NT2/D1 (cell line): ENCODE results near the gene P2RX7.
"Not testable (repeated sequence)": the region's sequence is repeated elsewhere in the genome, so short reads cannot be mapped to it uniquely, and the experiment has no call there.

ENCODE experiments used
- DNase-seq: peaks from one replicate; pipeline ENCODE4 v3.0.0-alpha.2; 2011; ENCODE audit warnings: low read depth, low spot score
- H3K27me3 ChIP-seq: 2 replicates; pipeline ENCODE4 v1.6.0; 2011; ENCODE audit warnings: mild to moderate bottlenecking; ENCODE audit not compliant: insufficient read length, insufficient read depth
- H3K36me3 ChIP-seq: 2 replicates; pipeline ENCODE4 v1.6.1; 2011; ENCODE audit warnings: mild to moderate bottlenecking, low read length, mixed read lengths; ENCODE audit not compliant: insufficient read depth, insufficient read length
- H3K4me1 ChIP-seq: 2 replicates; pipeline ENCODE4 v1.5.1; 2011; ENCODE audit not compliant: insufficient read depth, insufficient read length
- H3K4me3 ChIP-seq: 2 replicates; pipeline ENCODE4 v1.5.1; 2011; ENCODE audit warnings: low read depth; ENCODE audit not compliant: insufficient read length
- H3K9ac ChIP-seq: 2 replicates; pipeline ENCODE4 v1.6.0; 2011; ENCODE audit warnings: low read depth; ENCODE audit not compliant: insufficient read length
- H3K9me3 ChIP-seq: 2 replicates; pipeline ENCODE4 v1.5.1; 2011; ENCODE audit warnings: mild to moderate bottlenecking, low read length; ENCODE audit not compliant: insufficient read depth
- SUZ12 ChIP-seq: IDR thresholded peaks from 2 replicates; pipeline ENCODE4 v1.6.1; 2011; ENCODE audit not compliant: insufficient read length, insufficient read depth; ENCODE audit errors: extremely low read depth
- YY1 ChIP-seq: IDR thresholded peaks from 2 replicates; pipeline ENCODE4 v1.6.1; 2011; ENCODE audit not compliant: insufficient read length, insufficient read depth
- ZNF274 ChIP-seq: IDR thresholded peaks from 2 replicates; pipeline ENCODE4 v1.6.1; 2011; ENCODE audit warnings: mild to moderate bottlenecking, low read depth, low read length

Gene P2RX7

DNA sequence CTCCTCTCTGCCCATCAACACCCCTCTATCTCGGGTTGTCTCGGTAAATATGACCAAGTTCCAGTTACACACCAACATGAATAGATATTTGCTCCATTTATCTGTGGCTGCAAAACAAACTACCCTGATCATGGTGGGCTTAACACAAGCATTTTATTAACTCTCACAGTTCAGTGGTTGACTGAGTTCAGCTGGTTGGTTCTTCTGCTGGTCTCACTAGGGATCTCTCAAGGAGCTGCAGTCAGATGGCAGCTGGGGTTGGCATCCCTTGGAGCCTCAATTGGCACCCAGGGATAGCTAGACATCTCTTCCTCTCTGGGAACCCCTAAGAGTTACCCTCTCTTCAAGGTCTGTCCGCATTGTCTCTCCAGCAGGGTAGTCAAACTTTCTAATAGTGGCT lies 25.4 kb downstream of the P2RX7 start:
- H3K27me3 ChIP-seq: peaks cover 4% of the 10 kb centered on the region
- TF ChIP-seq ZNF274 (no peak), YY1 (no peak), SUZ12 (no peak)
- no peak overlapping the region for H3K9ac ChIP-seq
- H3K4me3 ChIP-seq: no peak overlapping the region
- peaks cover 14% of the 10 kb centered on the region; the same call in 1 of the 2 replicates for H3K9me3 ChIP-seq
- H3K36me3 ChIP-seq: no peaks in the 10 kb centered on the region
- H3K4me1 ChIP-seq: no peaks in the 10 kb centered on the region
- DNase-seq: no peak

DNA sequence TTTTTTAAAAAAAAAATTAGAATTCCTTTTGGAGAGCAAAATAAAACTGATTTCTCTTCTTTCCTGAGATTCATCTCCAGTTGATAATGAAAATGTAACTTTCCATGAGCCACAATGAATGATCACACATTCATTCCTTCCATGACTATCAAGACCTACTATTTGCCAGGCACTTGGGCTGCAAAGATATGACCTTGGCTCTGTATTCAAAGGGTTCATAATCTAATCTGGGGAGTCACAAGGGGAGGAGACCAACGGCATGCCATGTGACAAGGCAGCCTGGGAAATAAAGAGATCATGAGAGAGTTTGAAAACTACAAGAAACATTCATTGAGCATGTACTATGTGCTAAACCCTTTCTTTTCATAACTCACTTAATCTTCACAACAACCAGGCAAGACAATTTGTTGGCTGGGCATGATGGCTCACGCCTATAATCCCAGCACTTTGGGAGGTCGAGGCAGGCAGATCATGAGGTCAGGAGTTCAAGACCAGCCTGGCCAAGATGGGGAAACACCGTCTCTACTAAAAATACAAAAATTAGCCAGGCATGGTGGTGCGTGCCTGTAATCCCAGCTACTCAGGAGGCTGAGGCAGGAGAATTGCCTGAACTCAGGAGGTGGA lies 26.2 kb downstream of the P2RX7 start:
- not testable (repeated sequence) for H3K27me3 ChIP-seq, DNase-seq, H3K9ac ChIP-seq, H3K4me3 ChIP-seq, H3K36me3 ChIP-seq, H3K4me1 ChIP-seq
- H3K9me3 ChIP-seq: peaks cover 14% of the 10 kb centered on the region; the same call in 1 of the 2 replicates

DNA sequence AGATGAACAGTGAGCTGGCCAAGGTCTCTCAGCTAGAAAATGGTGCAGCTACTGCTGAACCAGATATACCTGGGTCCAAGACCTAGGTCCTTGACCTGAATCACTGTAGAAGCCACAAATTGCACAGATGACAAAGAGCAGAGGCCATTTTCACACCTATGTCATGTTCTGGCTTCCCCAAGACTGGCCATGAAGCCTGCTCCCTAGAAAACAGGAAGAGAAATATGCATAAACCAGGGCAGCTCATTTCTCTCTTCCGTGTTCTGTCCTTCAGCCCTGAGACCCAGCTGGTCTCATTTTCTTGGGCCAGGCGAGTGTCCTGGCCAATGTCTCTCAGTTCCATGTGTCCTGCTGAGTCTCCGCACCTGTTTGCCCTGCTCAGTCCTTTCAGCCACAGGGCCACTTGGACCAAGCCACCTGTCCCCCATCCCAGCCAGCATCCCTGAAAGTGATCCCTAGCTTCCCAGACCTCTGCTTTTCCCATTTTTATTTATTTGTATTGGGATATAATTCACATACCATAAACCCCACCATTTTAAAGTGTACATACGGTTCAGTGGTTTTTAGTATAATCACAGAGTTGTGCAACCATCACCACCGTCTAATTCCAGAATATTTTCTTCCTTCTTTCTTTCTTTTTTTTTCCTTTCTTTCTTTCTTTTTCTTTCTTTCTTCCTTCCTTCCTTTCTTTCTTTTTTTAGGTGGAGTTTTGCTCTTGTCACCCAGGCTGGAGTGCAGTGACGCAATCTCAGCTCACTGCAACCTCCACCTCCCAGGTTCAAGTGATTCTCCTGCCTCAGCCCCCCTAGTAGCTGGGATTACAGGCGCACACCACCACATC lies 27.0 kb downstream of the P2RX7 start:
- no peak for TF ChIP-seq ZNF274
- no peak for TF ChIP-seq YY1
- no peak for TF ChIP-seq SUZ12
- Histone ChIP-seq H3K27me3 (peaks cover 1% of the 10 kb centered on the region), H3K36me3 (no peaks in the 10 kb centered on the region), H3K4me3 (no peak overlapping the region), H3K9ac (no peak overlapping the region), H3K4me1 (no peaks in the 10 kb centered on the region), H3K9me3 (peaks cover 14% of the 10 kb centered on the region; the same call in 1 of the 2 replicates)
- DNase-seq: no peak

GRCh38 chr12:121162384-121162783 lies 29.7 kb downstream of the P2RX7 start:
- DNase-seq: no peak
- H3K36me3 ChIP-seq: no peaks in the 10 kb centered on the region
- no peak for TF ChIP-seq YY1
- no peak for TF ChIP-seq SUZ12
- TF ChIP-seq ZNF274: no peak
- no peak overlapping the region for H3K9ac ChIP-seq
- no peak overlapping the region for H3K4me3 ChIP-seq
- no peaks in the 10 kb centered on the region for H3K27me3 ChIP-seq
- H3K4me1 ChIP-seq: peaks cover 3% of the 10 kb centered on the region
- H3K9me3 ChIP-seq: peaks cover 14% of the 10 kb centered on the region; the same call in 1 of the 2 replicates

GRCh38 chr12:121162985-121163384 lies 30.3 kb downstream of the P2RX7 start:
- TF ChIP-seq SUZ12 (no peak), ZNF274 (no peak), YY1 (no peak)
- Histone ChIP-seq H3K4me3 (no peak overlapping the region), H3K27me3 (no peaks in the 10 kb centered on the region)

GRCh38 chr12:121164839-121165238 lies 32.2 kb downstream of the P2RX7 start:
- not testable (repeated sequence) for H3K9ac ChIP-seq, H3K9me3 ChIP-seq, DNase-seq, H3K27me3 ChIP-seq, H3K4me1 ChIP-seq, H3K36me3 ChIP-seq, H3K4me3 ChIP-seq

More at GRCh38 chr12:121162985-121163384, 30.3 kb downstream of the P2RX7 start:
- Histone ChIP-seq H3K4me1 (peaks cover 4% of the 10 kb centered on the region), H3K9me3 (peaks cover 10% of the 10 kb centered on the region; the same call in 1 of the 2 replicates), H3K36me3 (no peaks in the 10 kb centered on the region), H3K9ac (no peak overlapping the region)
- no peak for DNase-seq

DNA sequence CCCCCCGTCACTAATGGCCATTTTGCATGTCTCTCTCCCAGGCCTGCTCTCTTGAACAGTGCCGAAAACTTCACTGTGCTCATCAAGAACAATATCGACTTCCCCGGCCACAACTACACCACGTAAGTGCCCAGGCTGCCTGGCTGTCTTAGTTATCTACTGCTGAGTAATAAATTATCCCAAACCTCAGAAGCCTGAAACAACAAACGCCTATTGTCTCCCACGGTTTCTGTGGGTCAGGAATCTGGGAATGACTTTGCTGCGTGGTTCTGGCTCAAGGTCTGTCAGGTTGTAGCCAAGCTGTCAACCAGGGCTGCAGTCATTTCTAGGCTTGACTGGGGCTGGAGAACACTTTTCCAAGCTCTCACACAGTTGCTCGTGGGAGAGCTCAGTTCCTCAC lies 32.6 kb downstream of the P2RX7 start:
- no peaks in the 10 kb centered on the region for H3K9me3 ChIP-seq
- H3K27me3 ChIP-seq: no peaks in the 10 kb centered on the region
- peaks cover 6% of the 10 kb centered on the region for H3K4me1 ChIP-seq
- TF ChIP-seq YY1 (no peak), SUZ12 (no peak), ZNF274 (no peak)
- H3K9ac ChIP-seq: no peak overlapping the region
- H3K4me3 ChIP-seq: no peak overlapping the region
- DNase-seq: no peak
- H3K36me3 ChIP-seq: no peaks in the 10 kb centered on the region
